ENCODE results near the gene MYH11.

DNA sequence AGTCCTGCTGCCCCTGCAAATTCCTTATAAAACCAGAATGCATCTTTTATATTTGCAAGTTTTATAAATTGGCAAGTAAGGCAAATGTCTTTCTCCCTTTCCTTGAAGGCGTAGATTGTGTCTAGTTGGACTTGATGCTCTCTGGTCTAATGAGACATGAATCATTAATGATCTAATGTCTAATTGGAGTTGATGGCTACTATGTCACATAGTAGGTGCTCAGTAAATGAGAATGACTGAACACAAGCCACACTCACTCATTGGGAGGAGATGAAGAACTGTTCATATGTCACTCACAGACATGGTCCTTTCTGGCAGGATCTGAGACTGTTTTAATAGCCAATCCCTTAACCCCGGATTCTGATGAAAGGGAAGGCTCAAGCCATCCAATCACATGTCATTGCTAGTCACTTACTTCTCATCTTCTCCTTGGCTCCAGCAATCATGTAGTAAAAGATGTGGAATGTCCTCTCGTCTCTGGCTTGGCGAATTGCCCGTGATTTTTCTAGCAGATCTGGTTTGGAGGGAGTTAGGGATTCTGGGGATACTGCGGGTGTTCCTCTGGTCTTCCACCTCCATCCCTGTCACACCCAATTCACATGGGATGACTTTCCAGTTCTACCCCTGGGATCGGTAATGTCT, 81.0 kb downstream of the MYH11 start:
- TF ChIP-seq, protein P1, sequence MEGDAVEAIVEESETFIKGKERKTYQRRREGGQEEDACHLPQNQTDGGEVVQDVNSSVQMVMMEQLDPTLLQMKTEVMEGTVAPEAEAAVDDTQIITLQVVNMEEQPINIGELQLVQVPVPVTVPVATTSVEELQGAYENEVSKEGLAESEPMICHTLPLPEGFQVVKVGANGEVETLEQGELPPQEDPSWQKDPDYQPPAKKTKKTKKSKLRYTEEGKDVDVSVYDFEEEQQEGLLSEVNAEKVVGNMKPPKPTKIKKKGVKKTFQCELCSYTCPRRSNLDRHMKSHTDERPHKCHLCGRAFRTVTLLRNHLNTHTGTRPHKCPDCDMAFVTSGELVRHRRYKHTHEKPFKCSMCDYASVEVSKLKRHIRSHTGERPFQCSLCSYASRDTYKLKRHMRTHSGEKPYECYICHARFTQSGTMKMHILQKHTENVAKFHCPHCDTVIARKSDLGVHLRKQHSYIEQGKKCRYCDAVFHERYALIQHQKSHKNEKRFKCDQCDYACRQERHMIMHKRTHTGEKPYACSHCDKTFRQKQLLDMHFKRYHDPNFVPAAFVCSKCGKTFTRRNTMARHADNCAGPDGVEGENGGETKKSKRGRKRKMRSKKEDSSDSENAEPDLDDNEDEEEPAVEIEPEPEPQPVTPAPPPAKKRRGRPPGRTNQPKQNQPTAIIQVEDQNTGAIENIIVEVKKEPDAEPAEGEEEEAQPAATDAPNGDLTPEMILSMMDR (IDR thresholded peaks at IDR 0.05 in 8 of 11, conservative IDR thresholded peaks at IDR 0.05 in 3 of 11), result no peak
- TF ChIP-seq POLR2A (IDR thresholded peaks at IDR 0.05), result no peak

Measured in spleen (tissue), 7 donors.